GM21717 (cell line): ENCODE results near the gene CLDN15.
"Not testable (repeated sequence)": the region's sequence is repeated elsewhere in the genome, so short reads cannot be mapped to it uniquely, and the experiment has no call there.

Source experiments
- ATAC-seq: cut with Tn5 transposase; IDR thresholded peaks from one replicate; pipeline ENCODE4 v1.9.1; 2021; ENCODE audit warnings: mild to moderate bottlenecking, moderate library complexity; ENCODE audit not compliant: unreplicated experiment

Gene CLDN15, protein sequence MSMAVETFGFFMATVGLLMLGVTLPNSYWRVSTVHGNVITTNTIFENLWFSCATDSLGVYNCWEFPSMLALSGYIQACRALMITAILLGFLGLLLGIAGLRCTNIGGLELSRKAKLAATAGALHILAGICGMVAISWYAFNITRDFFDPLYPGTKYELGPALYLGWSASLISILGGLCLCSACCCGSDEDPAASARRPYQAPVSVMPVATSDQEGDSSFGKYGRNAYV

DNA sequence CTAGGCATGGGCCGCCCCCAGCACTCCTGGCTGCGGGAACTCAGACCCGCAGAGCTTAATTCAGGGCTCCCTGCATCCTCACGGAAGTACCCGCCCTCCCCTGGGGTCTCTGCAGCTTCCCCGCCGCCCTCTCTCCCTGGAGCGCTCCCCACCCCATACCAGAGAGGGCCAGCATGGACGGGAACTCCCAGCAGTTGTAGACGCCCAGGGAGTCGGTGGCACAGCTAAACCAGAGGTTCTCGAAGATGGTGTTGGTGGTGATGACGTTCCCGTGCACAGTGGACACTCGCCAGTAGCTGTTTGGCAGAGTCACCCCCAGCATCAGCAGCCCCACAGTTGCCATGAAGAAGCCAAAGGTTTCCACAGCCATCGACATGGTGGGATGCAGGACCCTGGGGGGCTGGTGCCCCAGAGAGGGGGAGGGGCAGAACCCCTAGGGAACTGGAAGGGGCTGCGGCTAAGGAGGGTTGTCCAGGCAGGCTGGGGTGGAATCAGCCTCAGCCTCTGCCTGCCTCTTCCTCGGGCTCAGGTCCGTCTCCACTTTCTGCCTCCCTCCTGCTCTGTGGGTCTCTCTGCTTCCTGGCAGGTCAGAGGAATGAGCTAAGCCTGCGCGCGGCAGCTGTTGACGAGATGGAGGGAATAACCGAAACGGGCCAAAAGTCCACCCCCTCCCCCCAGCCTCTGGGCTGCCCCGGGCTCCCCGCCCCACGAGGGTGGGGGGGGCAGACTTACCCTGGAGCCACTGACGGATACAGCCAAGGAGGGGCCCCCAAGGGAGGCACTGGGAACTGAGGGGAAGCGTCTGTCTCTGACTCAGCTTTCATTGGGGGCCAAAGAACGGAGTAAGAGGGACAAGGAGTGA, at the start of gene CLDN15:
Gene CLDN15 (minus strand): TSS at position 597 of the 862 bp plus-strand sequence. CDS start 221 bp downstream, at position 376.
- no peak for ATAC-seq

DNA sequence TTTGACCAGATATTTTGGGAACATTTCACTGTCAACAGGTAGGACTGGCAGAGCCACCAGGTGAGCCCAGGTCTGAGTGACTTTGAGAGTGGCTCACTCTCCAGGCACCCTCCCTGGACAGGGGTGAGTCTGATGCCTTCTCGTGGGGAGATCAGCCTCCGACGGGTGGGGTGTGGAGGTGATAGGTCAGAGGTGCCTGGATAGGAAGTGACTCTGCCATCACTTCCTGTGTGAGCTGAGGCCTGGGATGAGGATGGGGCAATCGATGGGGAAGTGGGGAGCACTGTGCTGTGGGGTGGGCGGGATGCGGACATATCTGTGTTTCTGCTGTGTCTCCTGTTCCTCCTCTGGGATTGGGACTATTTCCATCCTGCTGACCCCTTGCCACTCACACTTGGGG, 49.4 kb upstream of the CLDN15 start:
- ATAC-seq: no peak

- ATAC-seq: not testable (repeated sequence)
These were observed 48.3 kb upstream of the CLDN15 start for GRCh38 chr7:101285880-101286279.

DNA sequence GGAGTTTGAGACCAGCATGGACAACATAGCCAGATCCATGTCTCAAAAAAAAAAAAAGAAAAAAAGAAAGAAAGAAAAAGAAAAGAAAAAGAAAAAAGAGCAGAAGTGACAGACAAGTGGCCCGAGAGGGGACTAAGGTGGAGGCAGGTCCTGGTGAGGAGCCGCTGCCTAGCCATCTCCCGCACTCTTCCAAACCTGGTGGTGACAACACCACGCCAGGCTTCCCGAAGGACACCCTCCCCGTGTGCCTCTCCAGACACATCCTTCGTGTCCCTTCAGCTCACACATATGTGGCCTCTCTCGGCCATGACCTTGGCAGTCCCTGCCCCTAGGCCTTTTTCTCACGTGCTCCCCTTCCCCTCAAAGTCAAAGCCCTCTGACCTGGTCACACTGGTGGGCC, 47.6 kb upstream of the CLDN15 start:
- ATAC-seq: no peak

DNA sequence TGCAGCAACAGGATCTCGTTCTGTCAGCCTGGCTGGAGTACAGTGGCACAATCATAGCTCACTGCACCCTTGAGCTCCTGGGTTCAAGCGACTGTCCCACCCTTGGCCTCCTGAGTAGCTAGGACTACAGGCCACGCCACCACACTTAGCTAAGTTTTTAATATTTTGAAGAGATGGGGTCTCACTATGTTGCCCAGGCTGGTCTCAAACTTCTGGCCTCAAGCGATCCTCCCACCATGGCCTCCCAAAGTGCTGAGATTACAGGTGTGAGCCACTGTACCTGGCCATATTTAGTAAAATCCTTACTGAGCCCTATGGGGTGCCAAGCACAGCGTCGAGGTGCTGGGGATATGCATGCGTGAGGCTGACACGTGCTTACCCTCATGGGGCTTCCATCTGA, 43.3 kb upstream of the CLDN15 start:
- ATAC-seq: not testable (repeated sequence)

DNA sequence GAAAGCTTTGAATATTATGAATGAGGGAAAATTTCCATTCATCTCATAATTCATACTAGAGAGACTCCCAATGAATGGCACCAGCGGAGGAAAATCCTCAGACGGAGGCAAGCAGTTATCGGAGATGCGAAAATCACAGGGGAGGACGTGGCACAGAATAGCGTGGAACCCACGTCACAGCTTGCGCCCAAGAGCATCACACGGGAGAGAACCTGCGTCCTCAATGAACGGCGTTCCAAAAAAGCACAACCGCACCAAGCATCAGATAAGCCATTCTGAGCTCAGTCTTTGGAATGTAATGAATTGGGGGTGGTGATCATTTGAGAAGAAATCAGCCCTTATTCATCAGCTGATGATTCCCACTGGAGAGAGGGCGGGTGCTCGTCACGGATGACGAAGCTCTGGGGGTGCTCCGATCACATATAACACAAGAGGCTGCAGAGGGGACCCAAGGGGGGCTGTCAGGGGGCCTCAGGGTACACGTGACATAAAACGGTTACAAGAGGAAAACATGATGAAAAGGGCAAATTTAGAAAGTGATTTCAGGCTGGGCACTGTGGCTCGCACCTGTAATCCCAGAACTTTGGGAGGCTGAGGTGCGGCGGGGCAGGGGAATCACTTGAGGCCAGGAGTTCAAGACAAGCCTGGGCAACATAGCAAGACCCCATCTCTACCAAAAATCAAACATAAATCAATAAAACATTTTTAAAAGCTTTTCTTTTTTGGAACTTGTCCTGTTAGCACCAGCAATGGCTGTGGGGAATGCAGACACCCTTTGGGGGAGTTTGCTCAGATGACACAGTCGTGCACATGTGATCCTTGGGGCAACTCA, 41.1 kb upstream of the CLDN15 start:
- no peak for ATAC-seq

DNA sequence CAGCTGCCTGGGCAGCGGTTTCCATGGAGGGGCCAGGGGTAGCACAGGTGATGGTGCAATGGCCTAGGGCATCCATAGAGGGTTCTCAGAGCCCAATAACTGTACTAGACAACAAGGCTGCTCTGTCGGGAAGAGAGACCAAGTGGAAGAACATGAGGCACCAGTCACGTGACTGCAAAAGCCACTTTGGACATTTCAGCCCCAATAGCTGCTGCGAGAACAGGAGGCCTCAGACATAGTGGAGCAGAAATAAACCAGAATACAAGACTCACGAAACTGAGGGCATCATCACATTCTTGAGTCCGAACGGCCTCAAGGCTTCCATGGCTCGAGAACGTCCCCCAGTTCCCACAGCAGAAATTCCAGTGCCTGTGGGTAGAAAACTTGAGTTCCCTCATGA, 39.6 kb upstream of the CLDN15 start:
- ATAC-seq: no peak

GRCh38 chr7:101273206-101273605, 35.6 kb upstream of the CLDN15 start:
- ATAC-seq: no peak

DNA sequence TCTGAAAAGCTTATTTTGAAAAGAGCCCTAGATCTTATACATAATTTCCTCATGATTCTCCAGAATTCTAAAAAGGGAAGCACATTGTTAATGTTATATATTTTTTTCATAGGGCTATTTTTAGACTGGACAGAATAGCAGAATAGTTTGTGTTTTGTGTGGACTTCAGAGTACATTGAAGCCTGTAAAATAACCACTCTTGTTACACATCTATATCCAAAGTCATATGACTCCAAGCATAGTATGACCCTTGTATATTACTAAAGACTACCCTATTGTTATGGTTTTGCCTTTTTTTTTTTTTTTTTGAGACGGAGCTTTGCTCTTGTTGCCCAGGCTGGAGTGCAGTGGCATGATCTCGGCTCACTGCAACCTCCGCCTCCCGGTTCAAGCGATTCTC, 33.4 kb upstream of the CLDN15 start:
- ATAC-seq: no peak

- ATAC-seq: no peak
These were observed 32.1 kb upstream of the CLDN15 start for GRCh38 chr7:101269664-101270063.

DNA sequence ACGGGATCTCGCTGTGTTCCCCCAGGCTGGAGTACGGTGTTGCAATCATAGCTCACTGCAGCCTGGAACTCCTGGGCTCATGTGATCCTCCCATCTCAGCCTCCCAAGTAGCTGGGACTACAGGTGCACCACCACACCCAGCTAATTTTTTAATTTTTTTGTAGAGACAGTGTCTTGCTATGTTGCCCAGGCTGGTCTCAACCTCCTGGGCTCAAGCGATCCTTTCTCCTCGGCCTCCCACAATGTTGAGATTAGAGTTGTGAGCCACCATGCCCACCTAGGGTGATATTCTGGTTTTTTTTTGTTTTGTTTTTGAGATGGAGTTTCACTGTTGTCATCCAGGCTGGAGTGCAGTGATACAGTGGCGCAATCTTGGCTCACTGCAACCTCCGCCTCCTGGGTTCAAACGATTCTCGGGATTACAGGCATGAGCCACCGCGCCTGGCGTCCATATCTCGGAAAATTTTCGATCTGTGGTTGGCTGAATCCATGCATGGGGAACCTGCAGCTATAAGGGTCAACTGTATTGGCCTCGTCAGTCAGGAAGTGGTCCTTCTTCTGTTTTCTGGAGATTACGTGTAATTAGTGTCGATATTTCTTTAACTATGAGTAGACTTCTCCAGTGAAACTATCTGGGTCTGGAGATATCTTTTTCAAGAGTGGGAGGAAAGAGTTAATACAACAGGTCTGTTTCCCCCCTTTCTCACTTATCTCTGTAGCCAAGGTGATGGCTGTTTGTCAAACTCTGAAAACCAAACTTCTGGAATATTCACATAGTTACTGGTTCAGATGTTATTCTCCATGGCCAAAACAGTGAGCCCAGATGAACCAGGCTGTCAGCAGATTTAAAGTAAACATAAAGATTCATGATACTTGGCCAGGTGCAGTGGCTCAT, 28.3 kb upstream of the CLDN15 start:
- no peak for ATAC-seq

GRCh38 chr7:101264102-101264706, 26.6 kb upstream of the CLDN15 start:
- ATAC-seq: not testable (repeated sequence)

- ATAC-seq: no peak
These were observed 20.7 kb upstream of the CLDN15 start for GRCh38 chr7:101258243-101258731.

DNA sequence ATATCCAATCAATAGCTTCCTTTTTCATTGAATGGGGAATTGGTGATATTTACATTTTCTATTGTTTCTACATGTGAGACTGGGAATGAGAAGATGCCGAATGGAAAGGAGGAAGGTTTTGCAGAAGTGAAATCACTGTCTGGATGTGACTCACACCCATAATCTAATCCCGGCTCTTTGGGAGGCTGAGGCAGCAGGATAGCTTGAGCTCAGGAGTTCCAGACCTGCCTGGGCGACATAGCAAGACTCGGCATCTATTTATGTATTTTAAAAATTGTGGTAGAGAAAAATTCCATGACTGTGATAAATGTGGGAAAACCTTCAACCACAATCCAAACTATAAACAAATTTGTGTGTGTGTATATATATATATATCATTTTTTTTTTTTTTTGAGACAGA, 18.2 kb upstream of the CLDN15 start:
- no peak for ATAC-seq

DNA sequence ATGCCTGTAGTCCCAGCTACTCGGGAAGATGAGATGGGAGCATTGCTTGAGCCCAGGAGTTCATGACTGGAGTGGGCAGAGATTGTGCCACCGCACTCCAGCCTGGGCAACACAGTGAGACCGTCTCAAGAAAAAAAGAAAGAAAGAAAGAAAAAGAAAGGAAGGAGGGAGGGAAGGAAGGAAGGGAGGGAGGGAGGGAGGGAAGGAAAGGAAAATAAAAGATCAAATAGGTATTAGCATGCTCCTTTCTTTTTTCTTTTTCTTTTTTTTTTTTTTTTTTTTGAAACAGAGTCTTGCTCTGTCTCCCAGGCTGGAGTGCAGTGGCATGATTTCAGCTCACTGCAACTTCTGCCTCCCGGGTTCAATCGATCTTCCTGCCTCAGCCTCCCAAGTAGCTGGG, 15.6 kb upstream of the CLDN15 start:
- ATAC-seq: not testable (repeated sequence)

- ATAC-seq: peak; percentile 96
These were observed 14.5 kb upstream of the CLDN15 start for GRCh38 chr7:101251871-101252659.

DNA sequence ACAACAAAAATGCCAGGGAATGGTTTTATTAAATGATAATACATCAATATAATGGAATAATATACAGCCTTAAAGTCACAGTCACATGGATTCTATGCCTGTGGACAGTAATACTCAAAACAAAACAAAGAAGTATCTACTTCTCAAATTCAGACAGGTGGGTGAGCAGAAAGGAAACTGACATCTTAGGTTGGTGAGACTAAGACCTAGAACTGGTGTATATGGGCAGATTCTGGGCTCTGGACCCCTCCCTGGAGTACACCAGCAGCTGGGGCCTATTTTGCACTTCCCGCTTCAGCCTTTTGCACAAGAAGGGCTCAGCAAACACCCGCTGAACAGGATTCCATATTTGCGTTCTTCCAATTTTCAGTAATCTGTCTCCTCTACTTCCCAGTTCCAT, 12.7 kb upstream of the CLDN15 start:
- no peak for ATAC-seq

GRCh38 chr7:101248276-101248675, 10.7 kb upstream of the CLDN15 start:
- no peak for ATAC-seq

GRCh38 chr7:101245147-101245668, 7.6 kb upstream of the CLDN15 start:
- no peak for ATAC-seq
